HEK293 (cell line): Measurements from ENCODE around the gene SHCBP1.

Source experiments
- CTCF ChIP-seq: fragments of 450-650 bp; formaldehyde crosslinking; IDR thresholded peaks from 2 replicates; pipeline ENCODE4 v1.5.1; 2016; ENCODE audit warnings: missing biosample characterization, missing genetic modification characterization
- HOXC10 ChIP-seq: sonication (generic); formaldehyde crosslinking; IDR thresholded peaks from 2 replicates; pipeline ENCODE4 v1.8.1; 2023; ENCODE audit warnings: mild to moderate bottlenecking, missing genetic modification reagents
- ZBTB26 ChIP-seq: fragments of 450-650 bp; formaldehyde crosslinking; optimal IDR thresholded peaks from 2 replicates; pipeline ENCODE3; 2016; ENCODE audit warnings: missing biosample characterization, mild to moderate bottlenecking, missing genetic modification characterization
- ZIC2 ChIP-seq: fragments of 450-650 bp; formaldehyde crosslinking; IDR thresholded peaks from 2 replicates; pipeline ENCODE4 v1.5.1; 2016; ENCODE audit warnings: missing biosample characterization, missing genetic modification characterization
- ZNF174 ChIP-seq: fragments of 450-650 bp; formaldehyde crosslinking; IDR thresholded peaks from 2 replicates; pipeline ENCODE4 v1.5.0; 2017; ENCODE audit warnings: missing biosample characterization, mild to moderate bottlenecking, missing genetic modification characterization
- ZNF18 ChIP-seq: fragments of 450-650 bp; formaldehyde crosslinking; IDR thresholded peaks from 2 replicates; pipeline ENCODE4 v1.5.1; 2016; ENCODE audit warnings: missing biosample characterization, missing genetic modification characterization
- ZNF202 ChIP-seq: fragments of 450-650 bp; formaldehyde crosslinking; IDR thresholded peaks from 2 replicates; pipeline ENCODE4 v1.5.1; 2016; ENCODE audit warnings: missing biosample characterization, missing genetic modification characterization, borderline replicate concordance
- ZNF544 ChIP-seq: fragments of 450-650 bp; formaldehyde crosslinking; IDR thresholded peaks from 2 replicates; pipeline ENCODE4 v1.5.0; 2017; ENCODE audit warnings: missing biosample characterization, missing genetic modification characterization
- ZNF549 ChIP-seq: fragments of 450-650 bp; IDR thresholded peaks from 2 replicates; pipeline ENCODE4 v1.5.1; 2018; ENCODE audit warnings: missing biosample characterization, missing genetic modification characterization, mild to moderate bottlenecking, inconsistent platforms, moderate library complexity
- ZNF843 ChIP-seq: fragments of 450-650 bp; formaldehyde crosslinking; IDR thresholded peaks from 2 replicates; pipeline ENCODE4 v1.5.1; 2016; ENCODE audit warnings: missing biosample characterization, missing genetic modification characterization
- ZSCAN16 ChIP-seq: fragments of 450-650 bp; formaldehyde crosslinking; IDR thresholded peaks from 2 replicates; pipeline ENCODE4 v1.5.1; 2016; ENCODE audit warnings: missing biosample characterization, missing genetic modification characterization
- TF ChIP-seq, protein P1 (sequence below): fragments of 450-650 bp; formaldehyde crosslinking; IDR thresholded peaks from 2 replicates; pipeline ENCODE4 v1.5.1; 2016; ENCODE audit warnings: missing biosample characterization, missing genetic modification characterization, low read depth
- TF ChIP-seq, protein P2 (sequence below): sonication (generic); formaldehyde crosslinking; IDR thresholded peaks from 2 replicates; pipeline ENCODE4 v1.8.1; 2022; ENCODE audit warnings: mild to moderate bottlenecking, moderate library complexity, missing genetic modification reagents

DNA sequence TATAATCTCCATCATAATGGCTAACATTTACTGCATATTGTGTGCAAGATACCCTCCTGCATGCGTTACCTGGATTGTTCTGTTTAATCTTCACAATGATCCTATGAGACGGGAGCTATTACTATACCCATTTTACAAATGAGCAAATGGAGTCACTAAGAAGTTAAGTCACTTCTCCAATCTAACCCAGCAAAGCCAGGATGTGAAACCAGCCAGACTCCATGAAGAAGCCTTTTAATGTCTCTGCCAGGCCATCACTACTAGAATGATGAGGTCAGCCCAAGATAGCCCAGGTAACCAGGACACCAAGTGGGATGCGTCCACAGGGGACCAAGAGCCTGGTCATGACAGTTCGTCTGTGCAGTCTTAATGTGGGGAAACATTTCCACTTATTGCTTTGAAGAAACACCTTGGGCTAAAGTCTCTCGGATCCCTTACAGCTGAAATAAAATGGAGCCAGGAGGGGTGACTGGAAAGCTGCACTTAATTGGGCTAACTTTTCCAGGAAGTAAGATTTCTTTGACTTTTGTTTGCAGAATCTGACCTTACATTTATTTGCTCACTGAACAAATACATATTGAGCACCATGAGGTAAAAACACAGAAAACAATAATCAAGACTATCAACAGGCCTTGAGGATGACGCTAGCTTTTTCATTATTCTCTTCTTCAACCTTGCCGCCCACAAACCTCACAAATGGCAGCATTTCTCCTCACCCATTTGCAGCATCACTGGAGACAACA is 926 bp upstream of the SHCBP1 start:
- TF ChIP-seq ZNF549 (tag by site-specific recombination), result no peak
- TF ChIP-seq ZNF174 (tag by site-specific recombination), result no peak
- no peak for TF ChIP-seq ZNF18 (tag by site-specific recombination)
- TF ChIP-seq CTCF (tag by site-specific recombination), result no peak
- TF ChIP-seq, protein P1, sequence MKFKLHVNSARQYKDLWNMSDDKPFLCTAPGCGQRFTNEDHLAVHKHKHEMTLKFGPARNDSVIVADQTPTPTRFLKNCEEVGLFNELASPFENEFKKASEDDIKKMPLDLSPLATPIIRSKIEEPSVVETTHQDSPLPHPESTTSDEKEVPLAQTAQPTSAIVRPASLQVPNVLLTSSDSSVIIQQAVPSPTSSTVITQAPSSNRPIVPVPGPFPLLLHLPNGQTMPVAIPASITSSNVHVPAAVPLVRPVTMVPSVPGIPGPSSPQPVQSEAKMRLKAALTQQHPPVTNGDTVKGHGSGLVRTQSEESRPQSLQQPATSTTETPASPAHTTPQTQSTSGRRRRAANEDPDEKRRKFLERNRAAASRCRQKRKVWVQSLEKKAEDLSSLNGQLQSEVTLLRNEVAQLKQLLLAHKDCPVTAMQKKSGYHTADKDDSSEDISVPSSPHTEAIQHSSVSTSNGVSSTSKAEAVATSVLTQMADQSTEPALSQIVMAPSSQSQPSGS (tag by site-specific recombination), result no peak
- no peak for TF ChIP-seq ZBTB26 (tag by site-specific recombination)
- TF ChIP-seq ZIC2 (tag by site-specific recombination), result no peak
- no peak for TF ChIP-seq ZNF202 (tag by site-specific recombination)
- TF ChIP-seq ZSCAN16 (tag by site-specific recombination), result no peak
- no peak for TF ChIP-seq HOXC10 (CRISPR knock-in tag)
- no peak for TF ChIP-seq ZNF843 (tag by site-specific recombination)
- TF ChIP-seq, protein P2, sequence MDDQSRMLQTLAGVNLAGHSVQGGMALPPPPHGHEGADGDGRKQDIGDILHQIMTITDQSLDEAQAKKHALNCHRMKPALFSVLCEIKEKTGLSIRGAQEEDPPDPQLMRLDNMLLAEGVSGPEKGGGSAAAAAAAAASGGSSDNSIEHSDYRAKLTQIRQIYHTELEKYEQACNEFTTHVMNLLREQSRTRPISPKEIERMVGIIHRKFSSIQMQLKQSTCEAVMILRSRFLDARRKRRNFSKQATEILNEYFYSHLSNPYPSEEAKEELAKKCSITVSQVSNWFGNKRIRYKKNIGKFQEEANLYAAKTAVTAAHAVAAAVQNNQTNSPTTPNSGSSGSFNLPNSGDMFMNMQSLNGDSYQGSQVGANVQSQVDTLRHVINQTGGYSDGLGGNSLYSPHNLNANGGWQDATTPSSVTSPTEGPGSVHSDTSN, result no peak
- TF ChIP-seq ZNF544 (tag by site-specific recombination), result no peak
